NCI-H82 treated with DMSO at 0.1 percent for 48 hours (cell line): ENCODE measurements around the gene GLT6D1.
"Not testable (repeated sequence)": the region's sequence is repeated elsewhere in the genome, so short reads cannot be mapped to it uniquely, and the experiment has no call there.

Experiments
- DNase-seq: peaks from one replicate; lab custom pipeline; 2025; ENCODE audit not compliant: unreplicated experiment; lab: John Stamatoyannopoulos, UW

Gene GLT6D1

GRCh38 chr9:135639196-135639595 is at the start of gene GLT6D1:
Gene GLT6D1, minus strand, starts transcription at chr9:135639540. Its CDS starts 353 bp downstream, at chr9:135639187.
- DNase-seq = no peak

GRCh38 chr9:135689011-135689410 is 49.7 kb upstream of the GLT6D1 start:
- DNase-seq = no peak

- DNase-seq = no peak
Observed at GRCh38 chr9:135687216-135687615, 47.9 kb upstream of the GLT6D1 start.

- DNase-seq = no peak
Observed at GRCh38 chr9:135684691-135685090, 45.4 kb upstream of the GLT6D1 start.

- DNase-seq = no peak
Observed at GRCh38 chr9:135683401-135684034, 44.2 kb upstream of the GLT6D1 start.

- no peak for DNase-seq
Observed at GRCh38 chr9:135681161-135681560, 41.8 kb upstream of the GLT6D1 start.

- no peak for DNase-seq
Observed at GRCh38 chr9:135680056-135680455, 40.7 kb upstream of the GLT6D1 start.

- no peak for DNase-seq
Observed at GRCh38 chr9:135678236-135679017, 39.1 kb upstream of the GLT6D1 start.

GRCh38 chr9:135677641-135678168 is 38.4 kb upstream of the GLT6D1 start:
- no peak for DNase-seq

GRCh38 chr9:135676891-135677290 is 37.6 kb upstream of the GLT6D1 start:
- no peak for DNase-seq

- no peak for DNase-seq
Observed at GRCh38 chr9:135674977-135675376, 35.6 kb upstream of the GLT6D1 start.

- DNase-seq = no peak
Observed at GRCh38 chr9:135673941-135674340, 34.6 kb upstream of the GLT6D1 start.

GRCh38 chr9:135672786-135673185 is 33.4 kb upstream of the GLT6D1 start:
- not testable (repeated sequence) for DNase-seq

GRCh38 chr9:135671591-135672041 is 32.3 kb upstream of the GLT6D1 start:
- DNase-seq = no peak

GRCh38 chr9:135670721-135671590 is 31.6 kb upstream of the GLT6D1 start:
- no peak for DNase-seq

- DNase-seq = no peak
Observed at GRCh38 chr9:135669616-135670285, 30.4 kb upstream of the GLT6D1 start.

- not testable (repeated sequence) for DNase-seq
Observed at GRCh38 chr9:135669018-135669417, 29.7 kb upstream of the GLT6D1 start.

- DNase-seq = no peak
Observed at GRCh38 chr9:135667463-135668001, 28.2 kb upstream of the GLT6D1 start.

- no peak for DNase-seq
Observed at GRCh38 chr9:135666534-135667462, 27.5 kb upstream of the GLT6D1 start.
